GM21576 (cell line): ENCODE data around the gene GLIS2.

Experiments used
- ATAC-seq: cut with Tn5 transposase; IDR thresholded peaks from one replicate; pipeline ENCODE4 v1.9.1; 2021; ENCODE audit warnings: mild to moderate bottlenecking, moderate library complexity; ENCODE audit not compliant: unreplicated experiment

The GLIS2 gene

GRCh38 chr16:4297480-4297879 lies 18.4 kb upstream of the GLIS2 start:
- ATAC-seq: no peak

- ATAC-seq: no peak
Observed at GRCh38 chr16:4298761-4299522, 16.9 kb upstream of the GLIS2 start.

GRCh38 chr16:4301177-4301576 lies 14.7 kb upstream of the GLIS2 start:
- ATAC-seq: no peak

- no peak for ATAC-seq
Observed at GRCh38 chr16:4301968-4302367, 13.9 kb upstream of the GLIS2 start.

- no peak for ATAC-seq
Observed at GRCh38 chr16:4303973-4304372, 11.9 kb upstream of the GLIS2 start.

GRCh38 chr16:4306470-4307214 lies 9.2 kb upstream of the GLIS2 start:
- no peak for ATAC-seq

GRCh38 chr16:4307215-4308037 lies 8.4 kb upstream of the GLIS2 start:
- peak; percentile 78 for ATAC-seq

- ATAC-seq: no peak
Observed at GRCh38 chr16:4309102-4309832, 6.6 kb upstream of the GLIS2 start.

GRCh38 chr16:4309833-4310266 lies 6.0 kb upstream of the GLIS2 start:
- ATAC-seq: no peak

GRCh38 chr16:4313563-4314531 lies 2.0 kb upstream of the GLIS2 start:
- ATAC-seq: no peak

- ATAC-seq: no peak
Observed at GRCh38 chr16:4314532-4315185, 1.2 kb upstream of the GLIS2 start.

- no peak for ATAC-seq
Observed at GRCh38 chr16:4316108-4316863, 419 bp downstream of the GLIS2 start.

GRCh38 chr16:4316864-4317531 lies 1.1 kb downstream of the GLIS2 start:
- ATAC-seq: no peak

- ATAC-seq: no peak
Observed at GRCh38 chr16:4317532-4318450, 1.9 kb downstream of the GLIS2 start.

GRCh38 chr16:4318451-4318910 lies 2.6 kb downstream of the GLIS2 start:
- ATAC-seq: no peak

- no peak for ATAC-seq
Observed at GRCh38 chr16:4318967-4319366, 3.1 kb downstream of the GLIS2 start.
